Measurements from ENCODE around the gene HGFAC. TPM values are rescaled to one million over a fixed set of nuclear protein-coding genes. Genes with fewer than 3 reads are reported as not detected.

The HGFAC gene
- total RNA-seq (2.3 TPM in 2 replicates), polyA plus RNA-seq (1.5 and 2.0 TPM in 2 replicates)

DNA sequence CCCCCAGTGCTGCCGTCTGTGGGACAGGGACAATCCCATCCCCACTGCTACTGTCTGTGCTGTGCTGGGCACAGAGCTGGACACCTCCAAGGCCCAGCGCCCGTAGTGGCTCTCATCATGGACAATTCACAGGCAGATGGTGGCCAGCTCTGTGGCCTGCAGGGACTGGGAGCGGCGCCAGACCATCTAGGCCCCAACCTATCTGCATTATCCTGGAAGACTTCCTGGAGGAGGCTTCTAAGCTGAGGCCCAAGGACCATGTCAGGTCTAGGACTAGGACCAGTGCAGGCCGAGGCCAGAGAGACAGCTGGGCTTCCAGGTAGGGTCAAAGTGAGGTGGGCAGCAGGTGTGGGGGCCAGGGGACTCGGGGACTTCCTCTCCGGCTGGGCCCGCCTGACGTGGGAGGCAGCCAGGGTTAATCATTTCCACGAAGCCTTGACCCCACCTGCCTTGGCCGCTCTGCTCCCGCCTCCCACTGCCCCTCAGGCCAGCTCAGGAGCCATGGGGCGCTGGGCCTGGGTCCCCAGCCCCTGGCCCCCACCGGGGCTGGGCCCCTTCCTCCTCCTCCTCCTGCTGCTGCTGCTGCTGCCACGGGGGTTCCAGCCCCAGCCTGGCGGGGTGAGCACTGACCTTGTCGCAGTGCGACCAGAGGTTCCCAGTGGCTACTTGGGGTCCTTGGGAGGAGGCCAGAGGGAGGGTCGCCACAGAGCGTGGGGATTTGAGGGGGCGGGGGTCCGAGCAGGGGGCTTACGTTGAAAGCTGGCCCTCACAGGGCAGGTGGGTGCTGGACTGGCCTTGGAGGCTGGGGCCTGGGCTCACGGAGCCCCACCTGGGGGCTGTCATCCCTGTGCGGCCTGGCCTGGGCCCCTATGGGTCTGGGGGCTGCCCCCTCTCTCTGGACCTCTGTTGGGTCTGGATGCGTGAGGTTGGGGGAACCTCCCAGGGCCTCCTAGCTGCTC is at the start of gene HGFAC:
TSS of gene HGFAC (plus strand) at position 468 of the 959 bp plus-strand sequence. CDS start at position 502, 34 bp downstream.
- no peak for DNase-seq (ENCODE audit: low read depth in 1 of 2, low spot score in 1 of 2)
- H3K4me1 ChIP-seq (ENCODE audit: low read depth), result no peaks in the 10 kb centered on the region
- H3K4me3 ChIP-seq, result no peak within 1 kb of the TSS
- TF ChIP-seq, protein P1, sequence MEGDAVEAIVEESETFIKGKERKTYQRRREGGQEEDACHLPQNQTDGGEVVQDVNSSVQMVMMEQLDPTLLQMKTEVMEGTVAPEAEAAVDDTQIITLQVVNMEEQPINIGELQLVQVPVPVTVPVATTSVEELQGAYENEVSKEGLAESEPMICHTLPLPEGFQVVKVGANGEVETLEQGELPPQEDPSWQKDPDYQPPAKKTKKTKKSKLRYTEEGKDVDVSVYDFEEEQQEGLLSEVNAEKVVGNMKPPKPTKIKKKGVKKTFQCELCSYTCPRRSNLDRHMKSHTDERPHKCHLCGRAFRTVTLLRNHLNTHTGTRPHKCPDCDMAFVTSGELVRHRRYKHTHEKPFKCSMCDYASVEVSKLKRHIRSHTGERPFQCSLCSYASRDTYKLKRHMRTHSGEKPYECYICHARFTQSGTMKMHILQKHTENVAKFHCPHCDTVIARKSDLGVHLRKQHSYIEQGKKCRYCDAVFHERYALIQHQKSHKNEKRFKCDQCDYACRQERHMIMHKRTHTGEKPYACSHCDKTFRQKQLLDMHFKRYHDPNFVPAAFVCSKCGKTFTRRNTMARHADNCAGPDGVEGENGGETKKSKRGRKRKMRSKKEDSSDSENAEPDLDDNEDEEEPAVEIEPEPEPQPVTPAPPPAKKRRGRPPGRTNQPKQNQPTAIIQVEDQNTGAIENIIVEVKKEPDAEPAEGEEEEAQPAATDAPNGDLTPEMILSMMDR (IDR thresholded peaks at IDR 0.05; ENCODE audit: low read depth, low read length), result no peak
- no peaks in the 10 kb centered on the region for H3K9me3 ChIP-seq (ENCODE audit: low read depth)
- H3K27me3 ChIP-seq, result no peaks in the 10 kb centered on the region
- no peaks in the 10 kb centered on the region for H3K36me3 ChIP-seq
- H3K27ac ChIP-seq, result no peak within 1 kb of the TSS

DNA sequence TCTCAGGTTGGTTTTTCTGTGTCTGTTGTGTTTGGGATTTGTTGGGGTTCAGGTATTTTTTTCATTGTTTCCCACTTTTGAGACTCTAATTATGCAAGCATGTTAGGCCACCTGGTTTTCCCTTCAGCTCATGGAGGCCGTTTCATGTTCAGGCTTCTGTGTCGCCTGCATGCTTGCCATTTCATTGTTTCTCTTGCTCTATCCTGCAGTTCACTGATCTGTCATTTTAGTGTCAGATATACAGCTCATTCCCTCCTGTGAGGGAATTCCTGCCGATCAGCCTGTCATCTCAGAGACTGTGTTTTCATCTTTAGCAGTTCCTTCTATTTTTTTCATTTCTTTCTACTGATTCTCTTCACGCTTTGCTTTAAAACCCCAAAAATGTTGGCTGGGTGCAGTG is 49.4 kb upstream of the HGFAC start:
- H3K4me3 ChIP-seq, result no peak overlapping the region
- TF ChIP-seq, protein P1 (IDR thresholded peaks at IDR 0.05; ENCODE audit: low read depth, low read length), result no peak
- H3K9me3 ChIP-seq (ENCODE audit: low read depth), result no peaks in the 10 kb centered on the region
- no peaks in the 10 kb centered on the region for H3K36me3 ChIP-seq
- H3K27ac ChIP-seq, result no peak overlapping the region
- H3K27me3 ChIP-seq, result no peaks in the 10 kb centered on the region
- no peak for DNase-seq (ENCODE audit: low read depth in 1 of 2, low spot score in 1 of 2)
- peaks cover 47% of the 10 kb centered on the region for H3K4me1 ChIP-seq (ENCODE audit: low read depth)

DNA sequence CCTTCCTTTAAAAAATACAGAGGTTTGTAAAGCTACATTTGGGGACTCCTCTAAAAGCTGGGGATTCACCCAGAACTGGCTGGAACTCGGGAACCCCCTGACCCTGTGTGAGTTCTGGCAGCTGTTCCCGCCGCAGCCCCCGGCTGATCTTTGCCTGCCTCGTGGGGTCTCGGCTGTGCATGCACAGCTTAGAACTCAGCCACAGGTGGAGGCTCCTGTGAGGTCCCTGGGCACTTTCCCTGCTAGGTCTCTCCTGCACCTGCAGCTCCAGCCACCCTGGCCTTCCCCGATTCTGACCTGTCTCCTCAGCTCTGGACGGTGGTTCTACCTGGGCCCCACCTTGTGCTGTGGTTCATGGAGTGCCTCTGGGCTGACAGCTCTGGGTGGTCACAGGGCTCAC is 48.6 kb upstream of the HGFAC start:
- Histone ChIP-seq H3K9me3 (ENCODE audit: low read depth) (no peaks in the 10 kb centered on the region), H3K36me3 (no peaks in the 10 kb centered on the region), H3K4me1 (ENCODE audit: low read depth) (peaks cover 39% of the 10 kb centered on the region), H3K27me3 (no peaks in the 10 kb centered on the region), H3K27ac (no peak overlapping the region), H3K4me3 (no peak overlapping the region)
- TF ChIP-seq, protein P1 (IDR thresholded peaks at IDR 0.05; ENCODE audit: low read depth, low read length), result no peak
- DNase-seq (ENCODE audit: low read depth in 1 of 2, low spot score in 1 of 2), result no peak

DNA sequence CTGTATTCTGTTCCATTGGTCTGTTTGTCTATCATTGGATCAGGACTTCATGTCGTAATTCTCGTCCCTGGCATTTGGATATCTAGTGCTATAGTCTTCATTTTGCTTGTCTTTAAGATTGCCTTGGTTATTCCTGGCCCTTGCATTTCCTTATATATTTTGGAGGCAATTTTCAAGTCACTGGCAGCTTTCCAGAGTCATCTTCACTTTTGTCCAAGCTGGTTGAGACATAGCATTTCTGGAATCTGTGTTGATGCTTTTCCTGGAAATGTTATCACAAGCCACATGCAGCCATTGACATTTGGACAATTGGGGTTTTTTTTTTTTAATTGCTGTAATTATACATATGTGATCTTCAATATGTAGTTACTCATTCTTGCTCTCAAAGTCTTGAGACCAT is 45.2 kb upstream of the HGFAC start:
- H3K9me3 ChIP-seq (ENCODE audit: low read depth), result no peaks in the 10 kb centered on the region
- no peaks in the 10 kb centered on the region for H3K36me3 ChIP-seq
- no peak overlapping the region for H3K4me3 ChIP-seq
- H3K27ac ChIP-seq, result no peak overlapping the region
- H3K27me3 ChIP-seq, result no peaks in the 10 kb centered on the region
- peaks cover 10% of the 10 kb centered on the region for H3K4me1 ChIP-seq (ENCODE audit: low read depth)
- TF ChIP-seq, protein P1 (IDR thresholded peaks at IDR 0.05; ENCODE audit: low read depth, low read length), result no peak
- peak in 1 of 2 donors; percentile 6 for DNase-seq (ENCODE audit: low read depth in 1 of 2, low spot score in 1 of 2)

DNA sequence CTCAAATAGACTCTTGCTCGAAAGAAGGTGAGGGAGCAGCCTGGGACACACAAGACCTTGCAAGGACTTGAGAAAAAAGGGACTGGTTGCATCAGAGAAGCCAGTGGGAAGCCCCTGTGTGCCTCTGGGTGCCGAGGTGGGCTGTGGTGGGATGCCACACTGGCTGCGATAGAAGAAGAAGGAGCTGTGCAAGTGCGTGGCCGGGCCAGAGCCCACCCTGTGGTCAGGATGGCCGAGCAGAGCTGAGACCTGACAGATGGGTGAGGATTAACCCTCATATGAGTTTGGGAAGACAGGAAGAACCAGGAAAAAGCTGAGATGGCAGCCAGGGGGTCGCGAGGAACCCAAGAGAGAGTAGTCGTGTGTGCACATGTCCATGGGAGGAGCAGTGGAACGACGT is 44.6 kb upstream of the HGFAC start:
- no peak overlapping the region for H3K27ac ChIP-seq
- no peaks in the 10 kb centered on the region for H3K27me3 ChIP-seq
- H3K4me1 ChIP-seq (ENCODE audit: low read depth), result peaks cover 6% of the 10 kb centered on the region
- H3K9me3 ChIP-seq (ENCODE audit: low read depth), result no peaks in the 10 kb centered on the region
- H3K4me3 ChIP-seq, result no peak overlapping the region
- DNase-seq (ENCODE audit: low read depth in 1 of 2, low spot score in 1 of 2), result no peak
- H3K36me3 ChIP-seq, result no peaks in the 10 kb centered on the region
- TF ChIP-seq, protein P1 (IDR thresholded peaks at IDR 0.05; ENCODE audit: low read depth, low read length), result no peak

Measured in cardiac muscle cell (in vitro differentiated cells and primary cell).